HG03135 (cell line): Measurements from ENCODE around the gene BTRC.
A peak's percentile ranks its signal among the peaks of the same experiment; 100 is the strongest.
"Not testable (repeated sequence)": the region's sequence is repeated elsewhere in the genome, so short reads cannot be mapped to it uniquely, and the experiment has no call there.

Source experiments
- ATAC-seq: cut with Tn5 transposase; IDR thresholded peaks from one replicate; pipeline ENCODE4 v1.9.1; 2021; ENCODE audit warnings: mild to moderate bottlenecking, moderate library complexity; ENCODE audit not compliant: unreplicated experiment

BTRC gene

GRCh38 chr10:101577121-101577871 is 223.3 kb downstream of the BTRC start:
- no peak for ATAC-seq

- no peak for ATAC-seq
Observed at GRCh38 chr10:101578192-101578591, 224.2 kb downstream of the BTRC start.

GRCh38 chr10:101578803-101579515 is 225.0 kb downstream of the BTRC start:
- no peak for ATAC-seq

GRCh38 chr10:101579516-101579870 is 225.5 kb downstream of the BTRC start:
- ATAC-seq, result no peak

- ATAC-seq, result no peak
Observed at GRCh38 chr10:101580486-101581399, 226.8 kb downstream of the BTRC start.

GRCh38 chr10:101585841-101586240 is 231.9 kb downstream of the BTRC start:
- ATAC-seq, result no peak

- peak; percentile 93 for ATAC-seq
Observed at GRCh38 chr10:101587725-101588653, 234.0 kb downstream of the BTRC start, which contains the start of the genes DPCD and POLL. TSS of gene DPCD (plus strand) at chr10:101588321. CDS start at chr10:101588337, 16 bp downstream. TSS of gene POLL (minus strand) at chr10:101588257. CDS start at chr10:101587360, 897 bp downstream.

GRCh38 chr10:101588879-101589278 is 234.9 kb downstream of the BTRC start:
- ATAC-seq, result no peak

GRCh38 chr10:101593331-101593730 is 239.4 kb downstream of the BTRC start:
- ATAC-seq, result not testable (repeated sequence)

- no peak for ATAC-seq
Observed at GRCh38 chr10:101595591-101596433, 241.8 kb downstream of the BTRC start.

- no peak for ATAC-seq
Observed at GRCh38 chr10:101597091-101597900, 243.3 kb downstream of the BTRC start.

- ATAC-seq, result no peak
Observed at GRCh38 chr10:101601541-101601940, 247.6 kb downstream of the BTRC start.

- ATAC-seq, result no peak
Observed at GRCh38 chr10:101602761-101603398, 248.9 kb downstream of the BTRC start.
